GM18858 (cell line): ENCODE measurements around the gene LRP1B.
A peak's percentile ranks its signal among the peaks of the same experiment; 100 is the strongest.

Experiments used
- ATAC-seq: cut with Tn5 transposase; IDR thresholded peaks from one replicate; pipeline ENCODE4 v1.9.1; 2021; ENCODE audit not compliant: unreplicated experiment

Gene LRP1B

GRCh38 chr2:141364821-141365220, 766.0 kb downstream of the LRP1B start:
- no peak for ATAC-seq

DNA sequence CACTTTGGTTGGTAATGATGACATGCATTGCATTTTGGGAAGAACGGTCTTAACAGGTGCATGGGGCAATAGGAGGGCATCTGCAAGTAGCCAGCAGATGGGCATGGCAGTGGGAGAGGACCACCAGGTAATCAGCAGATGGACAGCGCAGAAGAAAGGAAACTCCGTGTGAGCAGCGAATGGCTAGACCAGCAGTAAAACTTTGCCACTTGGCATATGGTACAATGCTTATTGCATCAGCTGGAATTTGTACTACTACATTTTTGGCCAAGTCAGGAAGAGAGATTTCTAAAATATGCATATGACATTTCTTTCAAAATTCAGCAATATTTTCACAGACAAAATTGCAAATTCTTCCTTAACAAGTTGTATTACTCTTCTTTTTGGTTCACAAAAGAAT, 768.5 kb downstream of the LRP1B start:
- ATAC-seq: no peak

DNA sequence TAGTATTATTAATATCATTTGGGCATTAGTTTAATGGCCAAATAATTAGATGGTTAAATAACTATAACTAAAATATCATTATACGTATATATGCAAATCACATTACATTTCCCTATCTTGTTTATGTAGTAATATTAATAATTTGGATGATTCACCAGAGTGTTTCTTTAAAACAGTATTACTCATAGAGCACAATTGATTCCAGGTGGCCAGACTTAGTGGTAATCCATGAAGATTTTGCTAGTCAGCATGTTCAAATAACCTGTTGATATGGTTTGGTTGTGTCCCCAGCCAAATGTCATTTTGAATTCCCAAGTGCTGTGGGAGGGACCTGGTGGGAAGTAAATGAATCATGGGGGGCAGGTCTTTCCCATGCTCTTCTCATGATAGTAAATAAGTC, 782.3 kb downstream of the LRP1B start:
- no peak for ATAC-seq

GRCh38 chr2:141341444-141341843, 789.4 kb downstream of the LRP1B start:
- ATAC-seq: no peak

GRCh38 chr2:141331127-141331526, 799.7 kb downstream of the LRP1B start:
- ATAC-seq: no peak

- no peak for ATAC-seq
Measured at GRCh38 chr2:141329964-141330363, 800.9 kb downstream of the LRP1B start.

DNA sequence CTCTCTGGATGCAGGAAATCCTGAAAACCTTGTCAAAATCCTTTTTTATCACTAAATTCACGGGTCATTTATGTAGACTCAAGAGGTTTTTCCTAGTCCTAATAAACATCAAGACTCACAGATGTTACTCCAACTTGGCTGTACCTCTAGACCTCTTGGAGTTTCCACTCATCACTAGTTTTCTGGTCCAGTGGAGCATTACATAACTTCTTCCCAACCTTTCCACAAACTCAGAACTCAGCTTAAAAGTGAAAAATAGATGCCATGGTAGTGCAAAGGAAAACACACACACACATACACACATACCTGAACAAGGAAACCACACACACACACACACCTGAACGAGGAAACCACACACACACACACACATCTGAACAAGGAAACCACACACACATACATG, 807.2 kb downstream of the LRP1B start:
- ATAC-seq: no peak

DNA sequence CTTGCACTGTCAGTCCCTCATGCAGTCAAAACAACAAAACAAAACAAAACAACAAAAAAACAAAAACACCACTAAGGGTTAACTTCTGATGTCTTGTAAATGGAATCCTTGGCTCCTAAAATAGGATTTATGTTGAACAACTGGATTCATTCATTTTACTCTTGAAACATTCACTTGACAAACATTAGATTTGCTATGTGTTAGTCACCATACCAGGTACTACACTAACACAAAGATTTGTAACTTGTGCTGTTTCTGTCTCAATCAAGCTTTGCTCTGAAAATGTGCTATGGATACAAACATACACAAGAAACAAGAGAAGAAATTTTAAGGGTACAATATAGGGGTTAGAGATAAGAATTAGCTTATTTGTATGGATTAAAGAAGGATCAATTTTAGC, 812.8 kb downstream of the LRP1B start:
- no peak for ATAC-seq

- ATAC-seq: no peak
Measured at GRCh38 chr2:141316606-141317005, 814.2 kb downstream of the LRP1B start.

GRCh38 chr2:141316103-141316502, 814.7 kb downstream of the LRP1B start:
- ATAC-seq: no peak

- ATAC-seq: no peak
Measured at GRCh38 chr2:141313972-141314371, 816.8 kb downstream of the LRP1B start.

GRCh38 chr2:141311430-141311829, 819.4 kb downstream of the LRP1B start:
- peak; percentile 62 for ATAC-seq

DNA sequence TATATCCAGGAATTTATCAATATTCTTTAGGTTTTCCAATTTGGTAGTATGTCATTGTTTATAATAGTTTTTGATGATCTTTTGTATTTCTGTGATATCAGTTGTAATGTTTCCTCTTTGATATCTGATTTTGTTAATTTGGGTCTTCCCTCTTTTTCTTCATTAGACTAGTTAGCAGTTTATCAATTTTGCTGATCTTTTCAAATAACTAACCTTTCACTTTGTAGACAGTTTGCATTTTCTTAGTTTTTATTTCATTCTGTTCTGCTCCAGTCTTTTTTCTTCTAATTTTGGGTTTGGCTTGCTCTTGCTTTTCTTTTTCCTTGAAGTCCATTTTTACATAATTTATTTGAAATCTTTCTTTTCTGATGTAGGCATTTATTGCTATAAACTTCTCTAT, 824.4 kb downstream of the LRP1B start:
- ATAC-seq: no peak

- ATAC-seq: no peak
Measured at GRCh38 chr2:141301551-141301950, 829.3 kb downstream of the LRP1B start.

GRCh38 chr2:141280037-141280436, 850.8 kb downstream of the LRP1B start:
- ATAC-seq: no peak

DNA sequence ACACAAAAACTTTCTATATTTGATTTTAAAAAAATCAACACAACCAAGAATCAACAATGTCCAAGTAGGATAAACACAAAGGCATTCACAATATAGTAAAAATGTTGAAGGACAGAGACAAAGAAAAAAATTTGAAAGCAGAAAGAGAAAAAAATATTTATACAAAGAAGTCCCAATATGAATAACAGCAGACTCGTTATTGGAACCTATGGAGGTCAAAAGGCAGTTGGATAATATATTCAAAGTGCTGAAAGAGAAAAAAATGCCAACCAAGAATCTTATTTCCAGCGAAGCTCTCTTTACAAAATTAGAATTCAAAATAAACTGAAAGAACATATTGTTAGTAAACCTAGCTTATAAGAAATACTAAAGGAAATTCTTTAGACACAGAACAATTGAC, 859.5 kb downstream of the LRP1B start:
- no peak for ATAC-seq

DNA sequence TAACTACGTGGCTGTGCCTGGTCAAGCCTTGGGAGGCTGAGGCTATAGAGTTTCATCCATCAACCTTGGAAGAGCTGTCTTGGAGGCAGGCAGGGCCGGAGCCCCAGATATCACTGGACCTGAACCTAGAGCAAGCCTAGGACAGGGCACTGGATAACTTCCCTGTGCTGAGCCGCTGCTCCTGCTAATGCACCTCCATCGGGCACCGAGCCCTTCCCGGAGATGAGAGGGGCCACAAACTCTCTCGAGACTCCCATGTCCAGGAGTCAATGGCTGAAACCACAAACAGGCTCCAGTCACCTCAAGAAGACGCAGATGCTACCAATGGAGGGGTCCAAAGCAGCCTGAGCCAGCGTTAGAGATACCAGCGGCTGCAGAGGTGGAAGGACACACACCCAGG, 866.0 kb downstream of the LRP1B start:
- no peak for ATAC-seq

DNA sequence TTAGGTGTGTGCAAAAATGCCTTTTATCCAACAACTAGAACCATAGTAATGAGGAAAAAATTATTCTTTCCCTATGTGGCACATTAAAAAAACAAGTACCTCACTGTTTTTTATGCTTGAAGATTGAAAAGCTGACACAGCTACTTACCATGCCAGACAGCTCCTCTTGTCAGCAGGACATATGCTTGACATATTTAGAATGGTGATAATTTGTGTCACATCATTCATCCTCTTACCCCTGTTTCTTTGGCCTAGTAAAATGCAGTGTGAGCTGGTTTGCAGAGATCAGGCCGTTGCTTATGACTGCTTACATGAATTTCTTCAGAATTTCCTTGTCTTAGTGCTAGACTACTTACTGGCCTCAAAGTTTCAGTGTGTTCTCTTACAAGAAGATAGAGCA, 869.9 kb downstream of the LRP1B start:
- ATAC-seq: no peak

GRCh38 chr2:141259683-141260082, 871.1 kb downstream of the LRP1B start:
- no peak for ATAC-seq

DNA sequence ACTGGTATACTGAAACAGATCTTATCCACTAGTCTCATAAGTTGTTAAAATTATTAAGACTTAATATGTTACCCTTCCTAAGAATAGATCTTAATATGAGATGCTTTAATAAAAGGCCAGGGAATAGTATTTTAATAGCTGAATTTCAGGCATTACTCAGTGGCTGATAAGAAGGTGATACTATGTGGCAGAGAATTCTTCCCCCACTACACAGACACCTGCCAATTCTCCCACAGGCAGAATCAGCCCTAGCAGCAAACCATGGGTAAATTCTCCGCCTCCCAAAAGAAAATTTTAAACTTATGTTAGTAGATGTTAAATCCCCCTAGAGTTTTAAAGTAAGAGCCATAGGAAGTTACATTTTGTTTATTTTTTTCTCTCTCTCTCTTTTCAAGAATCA, 888.8 kb downstream of the LRP1B start:
- ATAC-seq: no peak

DNA sequence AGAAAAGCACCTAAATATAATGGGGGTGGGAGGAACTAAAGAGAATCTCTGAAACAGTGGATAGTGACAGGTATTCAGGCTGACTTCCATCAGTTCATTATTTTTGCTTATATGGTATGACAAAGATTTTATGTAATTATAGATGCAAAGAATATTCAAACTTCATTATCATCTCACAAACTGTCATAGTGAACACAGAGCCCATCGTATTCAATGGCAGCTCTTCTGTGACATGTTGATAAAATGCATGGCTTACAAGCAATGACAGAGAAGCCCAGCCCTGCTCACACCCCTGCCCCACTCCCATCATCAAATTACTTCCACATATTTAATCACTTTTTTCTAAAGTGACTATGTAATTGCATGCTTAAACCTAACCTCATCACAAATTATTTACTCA, 904.3 kb downstream of the LRP1B start:
- ATAC-seq: no peak

- peak; percentile 44 for ATAC-seq
Measured at GRCh38 chr2:141207036-141207385, 923.8 kb downstream of the LRP1B start.

DNA sequence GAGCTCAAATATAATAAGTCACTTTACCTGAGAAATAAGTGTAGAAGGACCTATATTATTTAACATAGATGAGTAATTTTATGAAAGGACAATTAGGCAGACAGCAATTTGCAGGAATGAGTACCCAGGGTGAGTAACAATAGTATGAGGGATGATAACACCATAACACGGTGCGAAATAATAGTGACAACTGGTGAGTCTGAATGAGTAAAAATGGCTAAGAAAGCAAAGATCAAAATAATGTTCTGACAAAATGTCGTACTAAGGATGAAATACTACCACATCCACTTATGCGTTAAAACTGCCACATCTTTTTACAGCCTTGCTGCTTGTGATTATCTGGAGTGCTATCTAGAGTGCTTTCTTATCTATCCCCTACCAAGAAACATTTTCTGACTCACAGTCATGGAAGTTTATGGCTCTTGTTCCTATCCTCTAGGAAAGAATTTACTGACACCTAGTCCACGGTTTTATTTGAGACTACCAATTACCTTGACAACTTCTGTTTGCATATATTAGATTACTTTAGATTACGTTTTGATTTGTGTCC, 929.7 kb downstream of the LRP1B start:
- no peak for ATAC-seq

DNA sequence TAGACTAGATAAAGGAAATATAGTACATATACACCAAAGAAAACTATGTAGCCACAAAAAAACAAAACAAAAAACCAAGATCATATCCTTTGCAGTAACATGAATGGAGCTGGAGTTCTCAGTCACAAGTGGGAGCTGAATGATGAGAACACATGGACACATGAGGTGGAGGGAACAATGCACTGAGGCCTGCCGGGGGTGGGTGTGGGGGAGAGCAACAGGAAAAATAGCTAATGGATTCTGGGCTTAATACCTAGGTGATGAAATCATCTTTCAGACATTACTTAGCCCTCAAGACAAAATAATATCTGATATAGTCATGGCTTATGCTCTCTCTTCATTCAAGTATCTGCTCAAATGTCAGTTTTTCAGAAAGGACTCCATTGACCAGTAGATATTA, 930.6 kb downstream of the LRP1B start:
- no peak for ATAC-seq
